HepG2 (cell line): Measurements from ENCODE around the gene ADRM1. TPM values are rescaled to one million over a fixed set of nuclear protein-coding genes. Genes with fewer than 3 reads are reported as not detected.

Source experiments
- CHD2 ChIP-seq: IDR thresholded peaks from 2 replicates; pipeline ENCODE4 v1.6.1; 2011; ENCODE audit warnings: low read depth, low read length, improper control_type of control experiment
- E2F1 ChIP-seq: sonication (generic); formaldehyde crosslinking; IDR thresholded peaks from 2 replicates; pipeline ENCODE4 v1.5.0; 2020; ENCODE audit warnings: missing genetic modification reagents
- FOXA1 ChIP-seq, 2 experiments: fragments of 450-650 bp in 1 of 2; sonication (generic) in 1 of 2; formaldehyde crosslinking in 1 of 2; IDR thresholded peaks; 2 replicates each; pipeline versions ENCODE4 v1.4.0 to v1.6.1; 2016 to 2020; ENCODE audit warnings: missing genetic modification reagents in 1 of 2
- GPBP1L1 ChIP-seq: sonication (generic); formaldehyde crosslinking; IDR thresholded peaks from 2 replicates; pipeline ENCODE4 v1.5.0; 2020; ENCODE audit warnings: mild to moderate bottlenecking, missing genetic modification reagents
- HINFP ChIP-seq: sonication (generic); formaldehyde crosslinking; IDR thresholded peaks from 2 replicates; pipeline ENCODE4 v1.4.0; 2020; ENCODE audit warnings: low read depth, mild to moderate bottlenecking, missing genetic modification reagents
- IRX3 ChIP-seq: sonication (generic); formaldehyde crosslinking; IDR thresholded peaks from 2 replicates; pipeline ENCODE4 v1.8.1; 2023; ENCODE audit warnings: mild to moderate bottlenecking, low read depth, missing genetic modification reagents, borderline replicate concordance
- POGZ ChIP-seq: sonication (generic); formaldehyde crosslinking; IDR thresholded peaks from 2 replicates; pipeline ENCODE4 v1.4.0; 2020; ENCODE audit warnings: mild to moderate bottlenecking, missing genetic modification reagents
- PRPF4 ChIP-seq: fragments of 200-400 bp; formaldehyde crosslinking; IDR thresholded peaks from 2 replicates; pipeline ENCODE4 v1.6.1; 2016; ENCODE audit warnings: low read length, low read depth; ENCODE audit not compliant: poor library complexity, severe bottlenecking
- RXRB ChIP-seq: IDR thresholded peaks from 2 replicates; pipeline ENCODE4 v1.6.1; 2016; ENCODE audit warnings: borderline replicate concordance, missing genetic modification reagents, missing compliant biosample characterization
- TERF1 ChIP-seq: sonication (generic); formaldehyde crosslinking; IDR thresholded peaks from 2 replicates; pipeline ENCODE4 v1.8.0; 2022; ENCODE audit warnings: mild to moderate bottlenecking, missing genetic modification reagents, moderate library complexity
- ZBTB7B ChIP-seq: sonication (generic); formaldehyde crosslinking; IDR thresholded peaks from 2 replicates; pipeline ENCODE4 v1.4.0; 2020; ENCODE audit warnings: missing genetic modification reagents
- ZGPAT ChIP-seq: IDR thresholded peaks from 2 replicates; pipeline ENCODE4 v1.6.1; 2016; ENCODE audit warnings: mild to moderate bottlenecking
- ZNF280D ChIP-seq: sonication (generic); formaldehyde crosslinking; IDR thresholded peaks from 2 replicates; pipeline ENCODE4 v1.5.1; 2020; ENCODE audit warnings: mild to moderate bottlenecking, missing genetic modification reagents
- ZNF362 ChIP-seq: sonication (generic); formaldehyde crosslinking; IDR thresholded peaks from 2 replicates; pipeline ENCODE4 v1.4.0; 2020; ENCODE audit warnings: missing genetic modification reagents, mild to moderate bottlenecking, borderline replicate concordance
- ZNF788 ChIP-seq: sonication (generic); formaldehyde crosslinking; IDR thresholded peaks from 2 replicates; pipeline ENCODE4 v1.5.0; 2020; ENCODE audit warnings: mild to moderate bottlenecking, missing genetic modification reagents, borderline replicate concordance
- polyA plus RNA-seq, 8 experiments: library from polyadenylated mRNA; depleted of rRNA in 3 of 8; stranded (reverse) in 7 of 8; unstranded in 1 of 8; fragments of >200 nt; fragmentation: Illumina TruSeq in 4 of 8; extraction: Trizol in 4 of 8; gene quantifications; 2 replicates each; pipeline versions ENCODE4 v1.2.1 to v1.2.3, GENCODE V29; 2011 to 2016; ENCODE audit warnings: low read depth in 4 of 8, missing spikeins in 1 of 8, mixed read lengths in 1 of 8; ENCODE audit not compliant: insufficient read depth in 1 of 8
- total RNA-seq, 5 experiments: library from RNA; depleted of rRNA; stranded (reverse); fragments of >200 nt; fragmentation: Illumina TruSeq; extraction: Trizol; gene quantifications; 2 replicates each; pipeline ENCODE4 v1.2.3, GENCODE V29; 2016; ENCODE audit warnings: low read depth in 1 of 5

Gene ADRM1
- total and polyA plus RNA-seq, 2 of the 13 experiments (the other 11 are each of a cell fraction or from before 2014, with no cell fraction given) = 92.9 to 154 TPM

- no peak for TF ChIP-seq ZNF280D (CRISPR knock-in tag)
- no peak for TF ChIP-seq IRX3 (CRISPR knock-in tag)
- TF ChIP-seq POGZ (CRISPR knock-in tag) = no peak
- TF ChIP-seq ZNF362 (CRISPR knock-in tag) = no peak
- TF ChIP-seq CHD2 = no peak
- peak; percentile 19 for TF ChIP-seq PRPF4
- no peak for TF ChIP-seq FOXA1 (IDR thresholded peaks at IDR 0.05)
- TF ChIP-seq FOXA1 (CRISPR knock-in tag; IDR thresholded peaks at IDR 0.05) = peak; percentile 63
- TF ChIP-seq TERF1 (CRISPR knock-in tag) = no peak
- TF ChIP-seq GPBP1L1 (CRISPR knock-in tag) = no peak
- no peak for TF ChIP-seq ZBTB7B (CRISPR knock-in tag)
- TF ChIP-seq ZNF788 = no peak
- no peak for TF ChIP-seq E2F1 (CRISPR knock-in tag)
- TF ChIP-seq ZGPAT = no peak
- no peak for TF ChIP-seq RXRB (CRISPR knock-in tag)
- no peak for TF ChIP-seq HINFP (CRISPR knock-in tag)
Observed at GRCh38 chr20:62355878-62356588, 53.2 kb downstream of the ADRM1 start (continued).
